OCI-LY7 (cell line): ENCODE results near the gene GNG5. TPM values are rescaled to one million over a fixed set of nuclear protein-coding genes. Genes with fewer than 3 reads are reported as not detected.
"Not testable (repeated sequence)": the region's sequence is repeated elsewhere in the genome, so short reads cannot be mapped to it uniquely, and the experiment has no call there.

Experiments used
- BruUV-seq: library from RNA; stranded (reverse); fragments of 400-500 nt; replicated peaks from 2 replicates; lab custom pipeline; 2021; lab: Mats Ljungman, UMichigan
- CTCF ChIA-PET: fragments of 300-600 bp; sonication (Branson Sonifier 250); formaldehyde crosslinking; loops from one replicate; lab custom pipeline; 2022; ENCODE audit warnings: antibody characterized with exemption; ENCODE audit not compliant: unreplicated experiment; lab: Charles Lee
- POLR2A ChIA-PET: fragments of 300-600 bp; sonication (Branson Sonifier 250); formaldehyde crosslinking; loops from one replicate; lab custom pipeline; 2022; ENCODE audit warnings: antibody characterized with exemption; lab: Charles Lee
- DNase-seq: peaks from one replicate; pipeline ENCODE4 v3.0.0-alpha.2; 2015; ENCODE audit warnings: low spot score
- H2AFZ ChIP-seq: fragments of 200-600 bp; sonication (generic), shearing (Covaris generic); 2 replicates; pipeline ENCODE4 v1.6.1; 2014; ENCODE audit warnings: mild to moderate bottlenecking, antibody characterized with exemption, low read length, moderate library complexity
- H3K27ac ChIP-seq: fragments of 200-600 bp; sonication (generic); 2 replicates; pipeline ENCODE4 v1.5.1; 2014; ENCODE audit warnings: mixed run types, low read depth, mild to moderate bottlenecking, moderate library complexity, low read length, inconsistent platforms; ENCODE audit not compliant: poor library complexity, severe bottlenecking
- H3K36me3 ChIP-seq: fragments of 200-600 bp; sonication (generic); 2 replicates; pipeline ENCODE4 v1.6.1; 2014; ENCODE audit warnings: mild to moderate bottlenecking, antibody characterized with exemption, low read length, moderate library complexity, mixed read lengths; ENCODE audit not compliant: insufficient read depth
- H3K4me1 ChIP-seq: fragments of 200-600 bp; sonication (generic); 2 replicates; pipeline ENCODE4 v1.5.1; 2014; ENCODE audit warnings: mild to moderate bottlenecking, low read length; ENCODE audit not compliant: insufficient read depth, poor library complexity, severe bottlenecking
- H3K4me2 ChIP-seq: fragments of 200-600 bp; sonication (generic); 2 replicates; pipeline ENCODE4 v1.6.1; 2014; ENCODE audit warnings: mild to moderate bottlenecking, low read length
- H3K4me3 ChIP-seq: fragments of 200-600 bp; sonication (generic); 2 replicates; pipeline ENCODE4 v1.5.1; 2014; ENCODE audit warnings: mild to moderate bottlenecking, low read depth, low read length; ENCODE audit not compliant: poor library complexity, severe bottlenecking
- H3K79me2 ChIP-seq: fragments of 200-600 bp; sonication (generic); 2 replicates; pipeline ENCODE4 v1.6.1; 2016; ENCODE audit warnings: low read depth, mild to moderate bottlenecking, low read length, moderate library complexity, mixed read lengths; ENCODE audit not compliant: insufficient read depth
- H3K9me2 ChIP-seq: fragments of 200-600 bp; sonication (generic); 2 replicates; pipeline ENCODE4 v1.6.1; 2016; ENCODE audit warnings: mild to moderate bottlenecking, low read length, mixed read lengths; ENCODE audit not compliant: insufficient read depth
- H3K9me3 ChIP-seq: fragments of 200-600 bp; sonication (generic); 2 replicates; pipeline ENCODE4 v1.6.1; 2014; ENCODE audit warnings: mild to moderate bottlenecking, mixed run types, low read length, mixed read lengths
- H4K20me1 ChIP-seq: fragments of 200-600 bp; sonication (generic); 2 replicates; pipeline ENCODE4 v1.6.1; 2014; ENCODE audit warnings: mild to moderate bottlenecking, antibody characterized with exemption, low read length, moderate library complexity, mixed read lengths; ENCODE audit not compliant: insufficient read depth
- EZH2phosphoT487 ChIP-seq: fragments of 200-600 bp; sonication (generic); IDR thresholded peaks from 2 replicates; pipeline ENCODE4 v1.6.1; 2018; ENCODE audit warnings: low read depth, borderline replicate concordance, mild to moderate bottlenecking, mixed run types, antibody characterized with exemption, low read length, moderate library complexity, mixed read lengths
- intact Hi-C: fragments of 100-400 bp; cut with micrococcal nuclease; formaldehyde crosslinking; loops from one replicate; pipeline ENCODE4 v1.10.0; 2022; ENCODE audit not compliant: unreplicated experiment
- total RNA-seq, 2 experiments: library from RNA; depleted of rRNA in 1 of 2; stranded (reverse); fragments of >200 nt in 1 of 2; shearing (Covaris generic) in 1 of 2; gene quantifications; 2 replicates each; pipeline ENCODE4 v1.2.3, GENCODE V29; 2014 to 2022
- TF ChIP-seq, protein P1 (sequence below): fragments of 200-600 bp; sonication (generic); conservative IDR thresholded peaks from 2 replicates; pipeline ENCODE4 v1.5.1; 2014; ENCODE audit warnings: mild to moderate bottlenecking, antibody characterized with exemption, low read length, moderate library complexity, mixed read lengths

GNG5 gene
- total RNA-seq, 2 experiments from 2014 or later, result 45.1 to 115 TPM

DNA sequence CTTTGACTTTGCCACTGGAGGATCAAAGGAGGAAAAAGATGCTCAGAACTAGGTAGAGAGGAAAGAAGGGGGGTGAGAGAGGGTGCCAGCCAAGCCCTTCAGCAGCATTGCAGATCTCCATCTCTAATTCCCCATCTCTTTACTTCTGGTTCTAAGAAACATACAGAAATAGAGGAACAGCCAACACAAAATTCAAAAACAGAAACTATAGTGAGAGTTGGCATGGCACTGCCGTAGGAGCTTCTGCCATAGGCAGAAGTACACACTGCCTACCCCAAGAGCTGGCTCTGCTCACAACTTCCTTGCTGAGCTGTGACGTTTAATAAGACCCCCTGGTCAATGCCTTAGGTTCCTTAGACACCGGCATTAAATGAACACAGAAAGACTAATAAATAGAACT, 53.9 kb downstream of the GNG5 start:
- BruUV-seq, result no TSS peak
- H4K20me1 ChIP-seq, result no peaks in the 10 kb centered on the region
- intact Hi-C loops, result no loop called here

GRCh38 chr1:84450910-84451309, 55.5 kb downstream of the GNG5 start:
- Histone ChIP-seq H3K9me3 (no peaks in the 10 kb centered on the region), H3K79me2 (no peaks in the 10 kb centered on the region), H3K9me2 (no peaks in the 10 kb centered on the region), H3K4me1 (no peaks in the 10 kb centered on the region), H2AFZ (no peak overlapping the region), H3K27ac (no peak overlapping the region), H4K20me1 (no peaks in the 10 kb centered on the region), H3K4me3 (no peak overlapping the region), H3K4me2 (no peak overlapping the region), H3K36me3 (no peaks in the 10 kb centered on the region)
- DNase-seq, result no peak
- no peak for TF ChIP-seq EZH2phosphoT487
- TF ChIP-seq, protein P1, sequence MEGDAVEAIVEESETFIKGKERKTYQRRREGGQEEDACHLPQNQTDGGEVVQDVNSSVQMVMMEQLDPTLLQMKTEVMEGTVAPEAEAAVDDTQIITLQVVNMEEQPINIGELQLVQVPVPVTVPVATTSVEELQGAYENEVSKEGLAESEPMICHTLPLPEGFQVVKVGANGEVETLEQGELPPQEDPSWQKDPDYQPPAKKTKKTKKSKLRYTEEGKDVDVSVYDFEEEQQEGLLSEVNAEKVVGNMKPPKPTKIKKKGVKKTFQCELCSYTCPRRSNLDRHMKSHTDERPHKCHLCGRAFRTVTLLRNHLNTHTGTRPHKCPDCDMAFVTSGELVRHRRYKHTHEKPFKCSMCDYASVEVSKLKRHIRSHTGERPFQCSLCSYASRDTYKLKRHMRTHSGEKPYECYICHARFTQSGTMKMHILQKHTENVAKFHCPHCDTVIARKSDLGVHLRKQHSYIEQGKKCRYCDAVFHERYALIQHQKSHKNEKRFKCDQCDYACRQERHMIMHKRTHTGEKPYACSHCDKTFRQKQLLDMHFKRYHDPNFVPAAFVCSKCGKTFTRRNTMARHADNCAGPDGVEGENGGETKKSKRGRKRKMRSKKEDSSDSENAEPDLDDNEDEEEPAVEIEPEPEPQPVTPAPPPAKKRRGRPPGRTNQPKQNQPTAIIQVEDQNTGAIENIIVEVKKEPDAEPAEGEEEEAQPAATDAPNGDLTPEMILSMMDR, result no peak
- intact Hi-C loops, result no loop called here
- CTCF ChIA-PET, result no interaction called here
- POLR2A ChIA-PET, result no interaction called here
- BruUV-seq, result no TSS peak

More for the DNA sequence above, 53.9 kb downstream of the GNG5 start:
- Histone ChIP-seq H3K4me3 (no peak overlapping the region), H3K27ac (no peak overlapping the region), H3K4me2 (no peak overlapping the region), H3K79me2 (no peaks in the 10 kb centered on the region), H3K9me2 (no peaks in the 10 kb centered on the region), H2AFZ (no peak overlapping the region), H3K36me3 (no peaks in the 10 kb centered on the region), H3K4me1 (no peaks in the 10 kb centered on the region), H3K9me3 (no peaks in the 10 kb centered on the region)
- ChIA-PET POLR2A (interaction anchor here (1.0 kb wide), 1 partner anchor 37 kb away, joined by 4 read pairs; no protein-coding TSS in a partner anchor), CTCF (no interaction called here)
- TF ChIP-seq, protein P1, result no peak
- TF ChIP-seq EZH2phosphoT487, result no peak
- no peak for DNase-seq

DNA sequence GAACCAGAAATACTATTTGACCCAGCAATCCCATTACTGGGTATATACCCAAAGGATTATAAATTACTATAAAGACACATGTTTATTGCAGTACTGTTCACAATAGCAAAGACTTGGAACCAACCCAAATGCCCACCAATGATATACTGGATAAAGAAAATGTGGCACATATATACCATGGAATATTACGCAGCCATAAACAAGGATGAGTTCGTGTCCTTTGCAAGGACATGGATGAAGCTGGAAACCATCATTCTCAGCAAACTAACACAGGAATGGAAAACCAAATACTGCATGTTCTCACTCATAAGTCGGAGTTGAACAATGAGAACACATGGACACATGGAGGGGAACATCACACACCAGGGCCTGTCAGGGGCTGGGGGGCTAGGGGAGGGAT, 57.7 kb downstream of the GNG5 start:
- H3K27ac ChIP-seq, H3K9me3 ChIP-seq, H3K4me2 ChIP-seq, H3K4me3 ChIP-seq, CTCF ChIA-PET, H4K20me1 ChIP-seq, H3K36me3 ChIP-seq, H3K79me2 ChIP-seq, BruUV-seq, H2AFZ ChIP-seq, intact Hi-C loops, H3K4me1 ChIP-seq, H3K9me2 ChIP-seq, DNase-seq: not testable (repeated sequence)
- POLR2A ChIA-PET, result interaction anchor here (0.6 to 0.7 kb wide), 2 partner anchors 15 to 304 kb away, joined by 4 to 6 read pairs; no protein-coding TSS in a partner anchor

Other genes with a start within 250 kb of the GNG5 start
- gene SAMD13, start 204.9 kb downstream of the GNG5 start, total RNA-seq (2014; rRNA removed; shearing (Covaris generic)), result 5.6 and 5.7 TPM in 2 replicates
- 5.4 and 8.0 TPM in 2 replicates for gene SAMD13, start 204.9 kb downstream of the GNG5 start, total RNA-seq (2022)
- 0.22 TPM in 1 of 2 replicates, not detected in the other for gene DNASE2B, start 108.1 kb downstream of the GNG5 start, total RNA-seq (2014; rRNA removed; shearing (Covaris generic))
- not detected in 2 replicates for gene DNASE2B, start 108.1 kb downstream of the GNG5 start, total RNA-seq (2022)
- 56.3 and 57.9 TPM in 2 replicates for gene RPF1, start 27.3 kb downstream of the GNG5 start, total RNA-seq (2014; rRNA removed; shearing (Covaris generic))
- 47.1 and 49.7 TPM in 2 replicates for gene RPF1, start 27.3 kb downstream of the GNG5 start, total RNA-seq (2022)
- gene SPATA1, start 195 bp downstream of the GNG5 start, total RNA-seq (2014; rRNA removed; shearing (Covaris generic)), result 4.7 and 4.8 TPM in 2 replicates
- gene SPATA1, start 195 bp downstream of the GNG5 start, total RNA-seq (2022), result 1.4 and 6.9 TPM in 2 replicates
- gene CTBS, start 67.9 kb upstream of the GNG5 start, total RNA-seq (2014; rRNA removed; shearing (Covaris generic)), result 4.5 and 5.9 TPM in 2 replicates
- gene CTBS, start 67.9 kb upstream of the GNG5 start, total RNA-seq (2022), result 9.3 and 11.9 TPM in 2 replicates
- 24.1 and 29.9 TPM in 2 replicates for gene SSX2IP, start 183.9 kb upstream of the GNG5 start, total RNA-seq (2014; rRNA removed; shearing (Covaris generic))
- gene SSX2IP, start 183.9 kb upstream of the GNG5 start, total RNA-seq (2022), result 24.4 and 28.1 TPM in 2 replicates